ENCODE measurements around the gene SPARCL1. TPM values are rescaled to one million over a fixed set of nuclear protein-coding genes. Genes with fewer than 3 reads are reported as not detected.

The SPARCL1 gene
- total and polyA plus RNA-seq, 2 of the 13 experiments (the other 11 are each of a cell fraction or from before 2014, with no cell fraction given), result 0.04 TPM; not detected in 1

DNA sequence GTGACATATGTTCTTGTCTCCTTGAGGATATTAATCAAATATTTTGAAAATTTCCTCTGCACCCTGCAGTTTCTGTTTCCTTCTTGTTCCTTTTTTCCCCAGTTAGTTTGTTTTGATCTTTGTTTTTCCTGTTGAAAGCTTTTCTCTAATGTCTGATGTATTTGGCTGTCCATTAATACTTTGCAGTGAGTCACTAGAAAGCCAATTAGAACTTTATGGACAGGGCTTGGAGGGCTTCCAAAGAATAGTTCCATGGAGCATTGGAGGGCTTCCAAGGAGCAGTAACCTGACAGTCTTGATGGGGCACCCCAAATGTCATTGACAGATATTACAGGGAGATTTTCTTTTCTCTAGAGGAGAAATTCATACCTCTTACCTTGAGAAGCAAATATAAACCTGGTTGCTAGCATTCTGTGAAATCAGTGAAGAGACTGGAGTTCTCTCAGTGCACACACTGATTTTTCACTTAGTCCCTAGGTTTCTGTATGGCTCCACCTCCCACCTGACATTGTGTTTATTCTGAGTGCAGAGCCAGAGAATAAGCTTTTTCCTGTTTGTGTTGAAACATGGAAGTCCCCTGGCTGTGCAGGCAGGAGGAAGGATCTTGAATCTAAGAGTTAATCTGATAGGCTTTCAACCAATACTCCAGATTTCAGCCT is 26.5 kb downstream of the SPARCL1 start (continued):
- TF ChIP-seq ZNF710 (CRISPR knock-in tag; IDR thresholded peaks at IDR 0.05; ENCODE audit: borderline replicate concordance) (no peak), CHD2 (IDR thresholded peaks at IDR 0.05; ENCODE audit: low read depth, low read length) (no peak), SAFB2 (CRISPR knock-in tag; IDR thresholded peaks at IDR 0.05; ENCODE audit: borderline replicate concordance, low read depth) (no peak), RXRB (CRISPR knock-in tag; IDR thresholded peaks at IDR 0.05; ENCODE audit: borderline replicate concordance) (no peak), ZSCAN9 (CRISPR knock-in tag; IDR thresholded peaks at IDR 0.05; ENCODE audit: borderline replicate concordance) (no peak), ZSCAN5A (CRISPR knock-in tag; IDR thresholded peaks at IDR 0.05; ENCODE audit: borderline replicate concordance) (no peak), ZNF383 (CRISPR knock-in tag; IDR thresholded peaks at IDR 0.05; ENCODE audit: borderline replicate concordance) (no peak), SOX13 (IDR thresholded peaks at IDR 0.05) (no peak), SOX13 (CRISPR knock-in tag; conservative IDR thresholded peaks at IDR 0.05 in 1 of 2, IDR thresholded peaks at IDR 0.05 in 1 of 2) (no peak), IKZF4 (CRISPR knock-in tag; IDR thresholded peaks at IDR 0.05; ENCODE audit: borderline replicate concordance, low read depth, not compliant biosample characterization) (no peak), ZNF772 (CRISPR knock-in tag; IDR thresholded peaks at IDR 0.05) (no peak), ZNF546 (CRISPR knock-in tag; conservative IDR thresholded peaks at IDR 0.05) (no peak), U2AF2 (IDR thresholded peaks at IDR 0.05; ENCODE audit: low read depth, low read length) (no peak), ZMYM3 (CRISPR knock-in tag; IDR thresholded peaks at IDR 0.05) (no peak)
- TF ChIP-seq, protein P1, sequence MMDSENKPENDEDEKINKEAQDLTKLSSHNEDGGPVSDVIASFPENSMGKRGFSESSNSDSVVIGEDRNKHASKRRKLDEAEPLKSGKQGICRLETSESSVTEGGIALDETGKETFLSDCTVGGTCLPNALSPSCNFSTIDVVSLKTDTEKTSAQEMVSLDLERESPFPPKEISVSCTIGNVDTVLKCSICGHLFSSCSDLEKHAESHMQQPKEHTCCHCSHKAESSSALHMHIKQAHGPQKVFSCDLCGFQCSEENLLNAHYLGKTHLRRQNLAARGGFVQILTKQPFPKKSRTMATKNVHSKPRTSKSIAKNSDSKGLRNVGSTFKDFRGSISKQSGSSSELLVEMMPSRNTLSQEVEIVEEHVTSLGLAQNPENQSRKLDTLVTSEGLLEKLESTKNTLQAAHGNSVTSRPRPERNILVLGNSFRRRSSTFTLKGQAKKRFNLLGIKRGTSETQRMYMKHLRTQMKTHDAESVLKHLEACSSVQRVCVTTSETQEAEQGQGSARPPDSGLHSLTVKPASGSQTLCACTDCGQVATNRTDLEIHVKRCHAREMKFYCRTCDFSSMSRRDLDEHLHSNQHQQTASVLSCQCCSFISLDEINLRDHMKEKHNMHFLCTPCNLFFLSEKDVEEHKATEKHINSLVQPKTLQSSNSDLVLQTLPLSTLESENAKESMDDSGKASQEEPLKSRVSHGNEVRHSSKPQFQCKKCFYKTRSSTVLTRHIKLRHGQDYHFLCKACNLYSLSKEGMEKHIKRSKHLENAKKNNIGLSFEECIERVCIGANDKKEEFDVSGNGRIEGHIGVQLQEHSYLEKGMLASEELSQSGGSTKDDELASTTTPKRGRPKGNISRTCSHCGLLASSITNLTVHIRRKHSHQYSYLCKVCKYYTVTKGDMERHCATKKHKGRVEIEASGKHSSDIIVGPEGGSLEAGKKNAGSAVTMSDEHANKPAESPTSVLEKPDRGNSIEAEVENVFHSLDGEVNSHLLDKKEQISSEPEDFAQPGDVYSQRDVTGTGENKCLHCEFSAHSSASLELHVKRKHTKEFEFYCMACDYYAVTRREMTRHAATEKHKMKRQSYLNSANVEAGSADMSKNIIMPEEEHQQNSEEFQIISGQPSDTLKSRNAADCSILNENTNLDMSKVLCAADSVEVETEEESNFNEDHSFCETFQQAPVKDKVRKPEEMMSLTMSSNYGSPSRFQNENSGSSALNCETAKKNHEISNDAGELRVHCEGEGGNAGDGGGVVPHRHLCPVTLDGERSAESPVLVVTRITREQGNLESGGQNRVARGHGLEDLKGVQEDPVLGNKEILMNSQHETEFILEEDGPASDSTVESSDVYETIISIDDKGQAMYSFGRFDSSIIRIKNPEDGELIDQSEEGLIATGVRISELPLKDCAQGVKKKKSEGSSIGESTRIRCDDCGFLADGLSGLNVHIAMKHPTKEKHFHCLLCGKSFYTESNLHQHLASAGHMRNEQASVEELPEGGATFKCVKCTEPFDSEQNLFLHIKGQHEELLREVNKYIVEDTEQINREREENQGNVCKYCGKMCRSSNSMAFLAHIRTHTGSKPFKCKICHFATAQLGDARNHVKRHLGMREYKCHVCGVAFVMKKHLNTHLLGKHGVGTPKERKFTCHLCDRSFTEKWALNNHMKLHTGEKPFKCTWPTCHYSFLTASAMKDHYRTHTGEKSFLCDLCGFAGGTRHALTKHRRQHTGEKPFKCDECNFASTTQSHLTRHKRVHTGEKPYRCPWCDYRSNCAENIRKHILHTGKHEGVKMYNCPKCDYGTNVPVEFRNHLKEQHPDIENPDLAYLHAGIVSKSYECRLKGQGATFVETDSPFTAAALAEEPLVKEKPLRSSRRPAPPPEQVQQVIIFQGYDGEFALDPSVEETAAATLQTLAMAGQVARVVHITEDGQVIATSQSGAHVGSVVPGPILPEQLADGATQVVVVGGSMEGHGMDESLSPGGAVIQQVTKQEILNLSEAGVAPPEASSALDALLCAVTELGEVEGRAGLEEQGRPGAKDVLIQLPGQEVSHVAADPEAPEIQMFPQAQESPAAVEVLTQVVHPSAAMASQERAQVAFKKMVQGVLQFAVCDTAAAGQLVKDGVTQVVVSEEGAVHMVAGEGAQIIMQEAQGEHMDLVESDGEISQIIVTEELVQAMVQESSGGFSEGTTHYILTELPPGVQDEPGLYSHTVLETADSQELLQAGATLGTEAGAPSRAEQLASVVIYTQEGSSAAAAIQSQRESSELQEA (CRISPR knock-in tag; IDR thresholded peaks at IDR 0.05; ENCODE audit: not compliant biosample characterization), result no peak
